T-helper 2 cell treated with Interferon-gamma antibody and Interleukin-4, amounts not matched to agents 5 μg/mL and 100 μg/mL, for 36 hours (primary cell): ENCODE results near the gene BABAM2.
"Not testable (repeated sequence)": the region's sequence is repeated elsewhere in the genome, so short reads cannot be mapped to it uniquely, and the experiment has no call there.

Experiments
- DNase-seq: peaks from one replicate; pipeline ENCODE4 v3.0.0; 2021; ENCODE audit warnings: low spot score
- H3K27ac Mint-ChIP-seq: one replicate; pipeline ENCODE4 v1.8.0; 2021; ENCODE audit warnings: mild to moderate bottlenecking, mixed read lengths
- H3K27me3 Mint-ChIP-seq: one replicate; pipeline ENCODE4 v1.8.0; 2021; ENCODE audit warnings: low read depth, mixed read lengths
- H3K36me3 Mint-ChIP-seq: one replicate; pipeline ENCODE4 v1.8.0; 2021; ENCODE audit warnings: low read depth, mixed read lengths
- H3K4me1 Mint-ChIP-seq: one replicate; pipeline ENCODE4 v1.8.0; 2021; ENCODE audit warnings: low read depth, mixed read lengths
- H3K4me3 Mint-ChIP-seq: one replicate; pipeline ENCODE4 v1.8.0; 2022; ENCODE audit warnings: mild to moderate bottlenecking, moderate library complexity, mixed read lengths
- H3K9me3 Mint-ChIP-seq: one replicate; pipeline ENCODE4 v1.8.0; 2021; ENCODE audit warnings: mixed read lengths

BABAM2 gene

GRCh38 chr2:28257182-28257581 lies 366.7 kb downstream of the BABAM2 start:
- DNase-seq, result no peak
- Mint-ChIP-seq H3K4me1 (peaks cover 19% of the 10 kb centered on the region), H3K9me3 (no peaks in the 10 kb centered on the region), H3K27me3 (no peaks in the 10 kb centered on the region), H3K36me3 (peaks cover 21% of the 10 kb centered on the region), H3K4me3 (no peak overlapping the region), H3K27ac (no peak overlapping the region)

- not testable (repeated sequence) for DNase-seq, H3K4me3 Mint-ChIP-seq, H3K4me1 Mint-ChIP-seq, H3K27ac Mint-ChIP-seq, H3K27me3 Mint-ChIP-seq, H3K9me3 Mint-ChIP-seq
- H3K36me3 Mint-ChIP-seq, result peaks cover 15% of the 10 kb centered on the region
Measured at GRCh38 chr2:28259226-28259625, 368.7 kb downstream of the BABAM2 start.

- Mint-ChIP-seq H3K36me3 (peaks cover 19% of the 10 kb centered on the region), H3K9me3 (no peaks in the 10 kb centered on the region), H3K27ac (no peak overlapping the region), H3K4me3 (no peak overlapping the region), H3K4me1 (peaks cover 10% of the 10 kb centered on the region), H3K27me3 (no peaks in the 10 kb centered on the region)
- DNase-seq, result no peak
Measured at GRCh38 chr2:28263690-28264089, 373.2 kb downstream of the BABAM2 start.

GRCh38 chr2:28267282-28267681 lies 376.8 kb downstream of the BABAM2 start:
- no peak overlapping the region for H3K27ac Mint-ChIP-seq
- peaks cover 31% of the 10 kb centered on the region for H3K4me1 Mint-ChIP-seq
- no peaks in the 10 kb centered on the region for H3K27me3 Mint-ChIP-seq
- DNase-seq, result no peak
- H3K36me3 Mint-ChIP-seq, result peaks cover 13% of the 10 kb centered on the region
- no peak overlapping the region for H3K4me3 Mint-ChIP-seq
- no peaks in the 10 kb centered on the region for H3K9me3 Mint-ChIP-seq

- Mint-ChIP-seq H3K4me3 (no peak overlapping the region), H3K4me1 (peaks cover 36% of the 10 kb centered on the region)
Measured at GRCh38 chr2:28268386-28268785, 377.9 kb downstream of the BABAM2 start.

GRCh38 chr2:28269019-28269784 lies 378.7 kb downstream of the BABAM2 start:
- Mint-ChIP-seq H3K9me3 (no peaks in the 10 kb centered on the region), H3K27me3 (no peaks in the 10 kb centered on the region), H3K36me3 (peaks cover 15% of the 10 kb centered on the region), H3K4me3 (no peak overlapping the region), H3K27ac (no peak overlapping the region), H3K4me1 (peaks cover 38% of the 10 kb centered on the region)
- no peak for DNase-seq

More at GRCh38 chr2:28268386-28268785, 377.9 kb downstream of the BABAM2 start:
- peaks cover 13% of the 10 kb centered on the region for H3K36me3 Mint-ChIP-seq
- DNase-seq, result no peak
- H3K27me3 Mint-ChIP-seq, result no peaks in the 10 kb centered on the region
- no peak overlapping the region for H3K27ac Mint-ChIP-seq
- H3K9me3 Mint-ChIP-seq, result no peaks in the 10 kb centered on the region

- no peak overlapping the region for H3K4me3 Mint-ChIP-seq
- H3K27ac Mint-ChIP-seq, result no peak overlapping the region
- H3K4me1 Mint-ChIP-seq, result peaks cover 50% of the 10 kb centered on the region
Measured at GRCh38 chr2:28270456-28271152, 380.1 kb downstream of the BABAM2 start.

GRCh38 chr2:28271231-28271918 lies 380.8 kb downstream of the BABAM2 start:
- H3K4me3 Mint-ChIP-seq, result peak overlapping the region; percentile 52
- no peaks in the 10 kb centered on the region for H3K9me3 Mint-ChIP-seq
- no peaks in the 10 kb centered on the region for H3K27me3 Mint-ChIP-seq
- H3K27ac Mint-ChIP-seq, result peak overlapping the region; percentile 33
- peaks cover 14% of the 10 kb centered on the region for H3K36me3 Mint-ChIP-seq
- DNase-seq, result no peak
- H3K4me1 Mint-ChIP-seq, result peaks cover 57% of the 10 kb centered on the region

More at GRCh38 chr2:28270456-28271152, 380.1 kb downstream of the BABAM2 start:
- no peak for DNase-seq
- H3K27me3 Mint-ChIP-seq, result no peaks in the 10 kb centered on the region
- peaks cover 16% of the 10 kb centered on the region for H3K36me3 Mint-ChIP-seq
- H3K9me3 Mint-ChIP-seq, result no peaks in the 10 kb centered on the region

GRCh38 chr2:28271919-28272250 lies 381.4 kb downstream of the BABAM2 start:
- no peaks in the 10 kb centered on the region for H3K27me3 Mint-ChIP-seq
- H3K36me3 Mint-ChIP-seq, result peaks cover 13% of the 10 kb centered on the region
- no peaks in the 10 kb centered on the region for H3K9me3 Mint-ChIP-seq
- peak overlapping the region; percentile 52 for H3K4me3 Mint-ChIP-seq
- peak overlapping the region; percentile 33 for H3K27ac Mint-ChIP-seq
- DNase-seq, result no peak
- peaks cover 62% of the 10 kb centered on the region for H3K4me1 Mint-ChIP-seq

GRCh38 chr2:28273751-28274150 lies 383.2 kb downstream of the BABAM2 start:
- Mint-ChIP-seq H3K4me1 (peaks cover 52% of the 10 kb centered on the region), H3K4me3 (no peak overlapping the region), H3K36me3 (peaks cover 6% of the 10 kb centered on the region), H3K27ac (no peak overlapping the region), H3K27me3 (no peaks in the 10 kb centered on the region), H3K9me3 (no peaks in the 10 kb centered on the region)
- no peak for DNase-seq

GRCh38 chr2:28274911-28275685 lies 384.6 kb downstream of the BABAM2 start:
- H3K4me1 Mint-ChIP-seq, result peaks cover 48% of the 10 kb centered on the region
- DNase-seq, result no peak
- H3K27ac Mint-ChIP-seq, result no peak overlapping the region
- no peaks in the 10 kb centered on the region for H3K27me3 Mint-ChIP-seq
- peak overlapping the region; percentile 13 for H3K4me3 Mint-ChIP-seq
- H3K9me3 Mint-ChIP-seq, result no peaks in the 10 kb centered on the region
- peaks cover 6% of the 10 kb centered on the region for H3K36me3 Mint-ChIP-seq

- Mint-ChIP-seq H3K9me3 (no peaks in the 10 kb centered on the region), H3K36me3 (peaks cover 6% of the 10 kb centered on the region), H3K27me3 (no peaks in the 10 kb centered on the region), H3K4me1 (peaks cover 42% of the 10 kb centered on the region), H3K27ac (peak overlapping the region; percentile 44), H3K4me3 (peak overlapping the region; percentile 13)
- DNase-seq, result peak; percentile 61
Measured at GRCh38 chr2:28276076-28276618, 385.6 kb downstream of the BABAM2 start.

GRCh38 chr2:28276807-28277206 lies 386.3 kb downstream of the BABAM2 start:
- Mint-ChIP-seq H3K4me1 (peaks cover 35% of the 10 kb centered on the region), H3K36me3 (peaks cover 4% of the 10 kb centered on the region), H3K4me3 (no peak overlapping the region)

More at GRCh38 chr2:28276807-28277206, 386.3 kb downstream of the BABAM2 start:
- H3K9me3 Mint-ChIP-seq, result no peaks in the 10 kb centered on the region
- no peak for DNase-seq
- no peaks in the 10 kb centered on the region for H3K27me3 Mint-ChIP-seq
- no peak overlapping the region for H3K27ac Mint-ChIP-seq
